HG03558 (cell line): ENCODE measurements around the gene KCNQ1.

ENCODE experiments used
- ATAC-seq: cut with Tn5 transposase; IDR thresholded peaks from one replicate; pipeline ENCODE4 v1.9.1; 2021; ENCODE audit warnings: moderate number of reproducible peaks; ENCODE audit not compliant: unreplicated experiment; ENCODE audit errors: extremely low read depth

The KCNQ1 gene

DNA sequence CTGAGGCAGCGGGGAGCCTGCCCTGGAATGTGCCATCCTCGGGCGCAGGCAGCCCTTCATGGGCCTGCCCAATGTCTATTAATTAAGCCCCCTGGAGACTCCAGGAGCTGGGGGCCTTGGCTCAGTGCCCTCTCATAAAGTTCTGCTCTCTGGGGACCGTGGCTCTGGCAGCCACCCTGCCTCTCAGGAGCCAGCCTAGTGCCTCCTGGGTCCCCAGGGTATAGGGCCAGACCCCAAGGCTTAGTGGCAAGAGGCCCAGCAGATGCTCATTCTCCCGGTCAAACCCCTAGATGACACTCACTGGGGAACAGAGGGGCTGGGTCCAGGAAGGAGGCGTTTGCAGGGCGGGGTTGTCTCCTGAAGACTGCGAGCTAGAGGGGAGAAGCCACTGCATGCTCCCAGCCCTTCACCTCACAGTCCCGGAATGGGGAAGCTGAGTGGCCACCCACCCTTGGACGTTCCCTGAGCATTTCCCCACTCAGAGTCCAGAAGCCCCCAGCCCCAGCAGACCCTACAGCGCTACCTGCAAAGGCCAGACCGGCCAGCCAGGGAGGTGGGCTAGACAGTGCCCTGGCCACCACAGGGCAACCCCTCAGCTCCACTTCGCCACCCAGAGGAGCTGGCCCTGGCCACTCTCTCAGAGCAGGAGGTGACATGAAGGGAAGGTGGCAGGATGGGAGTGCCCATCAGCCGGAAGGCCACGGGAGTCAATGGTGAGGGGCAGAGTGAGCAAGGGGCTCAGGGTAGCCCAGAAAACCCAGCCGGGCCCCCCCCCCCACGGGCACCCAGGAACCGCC lies 357.8 kb downstream of the KCNQ1 start:
- ATAC-seq, result no peak

DNA sequence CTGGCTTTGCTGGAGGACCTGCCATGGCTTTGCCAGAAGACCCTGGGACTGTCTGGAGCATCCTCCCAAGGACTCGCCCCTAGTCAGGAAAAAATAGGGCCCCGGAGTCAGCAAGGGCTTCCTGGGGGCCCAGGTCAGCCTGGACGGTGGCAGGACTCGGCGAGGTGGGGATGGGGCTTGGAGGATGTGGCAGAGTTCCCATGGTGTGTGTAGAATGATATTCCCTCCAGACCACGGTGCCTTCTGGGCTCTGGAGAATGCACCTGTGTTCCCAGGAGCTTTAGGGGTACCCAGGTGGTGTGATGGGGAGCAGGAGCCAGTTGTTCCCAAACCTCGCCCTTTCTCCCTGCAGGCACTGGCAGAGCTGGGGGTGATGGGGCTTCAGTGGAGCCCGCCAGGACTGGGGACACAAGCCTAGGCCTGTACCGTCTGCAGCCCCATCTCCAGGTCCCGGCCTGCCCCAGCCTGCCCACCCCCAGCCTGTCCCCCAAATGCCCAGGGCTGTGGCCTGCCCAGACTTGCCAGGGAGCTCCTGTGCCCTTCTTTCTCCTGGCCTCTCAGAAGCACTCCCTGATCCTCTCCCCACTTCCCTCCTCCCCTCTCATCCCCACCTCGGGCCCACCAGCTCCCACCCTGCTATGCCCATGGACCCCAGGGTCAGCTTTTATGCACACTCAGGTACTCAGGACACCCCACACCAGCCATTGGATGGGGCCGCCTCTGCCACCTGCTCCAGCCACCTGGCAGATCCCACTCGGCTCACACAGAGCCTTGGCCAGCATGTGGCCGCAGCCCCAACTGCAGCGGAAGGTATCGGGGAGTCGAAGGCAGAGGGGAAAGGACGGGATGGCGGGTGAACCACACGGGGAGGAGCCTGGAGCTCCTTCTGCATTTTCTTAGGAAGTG lies 358.6 kb downstream of the KCNQ1 start:
- no peak for ATAC-seq

DNA sequence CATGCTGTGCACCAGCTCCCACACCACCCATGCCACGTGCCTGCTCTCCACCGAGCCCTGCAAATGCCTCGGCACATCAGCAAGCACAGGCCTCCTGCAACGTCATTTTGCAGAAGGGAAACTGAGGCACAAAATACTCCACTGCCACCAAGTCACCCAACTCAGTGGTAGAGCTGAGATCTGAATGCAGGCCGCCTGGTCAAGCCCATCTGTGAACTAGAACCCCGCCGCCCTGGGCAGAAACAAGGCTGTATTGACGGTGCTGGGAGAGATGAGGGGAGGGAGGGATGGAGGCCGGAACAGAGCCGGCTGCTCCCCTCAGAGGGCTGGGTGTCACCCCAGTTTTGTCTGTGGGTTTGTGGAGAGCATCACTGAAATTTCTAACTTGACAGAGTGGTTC lies 359.4 kb downstream of the KCNQ1 start:
- no peak for ATAC-seq

- no peak for ATAC-seq
Observed at GRCh38 chr11:2804701-2805387, 360.0 kb downstream of the KCNQ1 start.

DNA sequence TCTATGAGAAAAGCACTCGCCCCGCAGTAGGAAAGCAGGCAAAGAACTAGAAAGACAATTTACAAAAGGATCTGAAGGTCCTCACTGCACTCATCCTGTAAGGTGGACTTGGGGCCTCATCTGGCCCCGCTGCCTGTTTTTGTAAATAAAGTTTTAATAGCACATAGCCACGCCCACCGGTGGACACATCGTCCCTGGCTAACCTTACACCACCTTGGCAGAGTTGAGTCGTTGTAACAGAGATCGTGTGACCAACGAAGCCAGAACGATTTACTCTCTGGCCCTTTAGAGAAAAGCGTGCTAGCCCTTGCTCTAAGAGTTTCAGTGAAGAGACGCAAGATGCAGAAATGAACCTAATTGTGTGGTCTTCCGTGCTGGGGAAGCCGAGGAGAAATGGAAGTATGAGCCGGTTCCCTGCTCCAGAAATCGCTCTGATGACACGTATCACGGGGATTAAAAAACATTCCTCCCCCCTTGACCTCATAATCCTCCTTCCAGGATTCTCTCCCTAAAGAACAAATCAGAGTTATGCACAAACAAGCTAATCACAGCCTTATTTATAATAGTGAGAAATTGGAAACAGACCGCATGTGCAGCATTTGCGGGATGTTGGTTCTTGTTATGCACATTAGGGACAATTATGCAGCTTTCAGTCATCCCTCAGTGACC lies 360.7 kb downstream of the KCNQ1 start:
- no peak for ATAC-seq

DNA sequence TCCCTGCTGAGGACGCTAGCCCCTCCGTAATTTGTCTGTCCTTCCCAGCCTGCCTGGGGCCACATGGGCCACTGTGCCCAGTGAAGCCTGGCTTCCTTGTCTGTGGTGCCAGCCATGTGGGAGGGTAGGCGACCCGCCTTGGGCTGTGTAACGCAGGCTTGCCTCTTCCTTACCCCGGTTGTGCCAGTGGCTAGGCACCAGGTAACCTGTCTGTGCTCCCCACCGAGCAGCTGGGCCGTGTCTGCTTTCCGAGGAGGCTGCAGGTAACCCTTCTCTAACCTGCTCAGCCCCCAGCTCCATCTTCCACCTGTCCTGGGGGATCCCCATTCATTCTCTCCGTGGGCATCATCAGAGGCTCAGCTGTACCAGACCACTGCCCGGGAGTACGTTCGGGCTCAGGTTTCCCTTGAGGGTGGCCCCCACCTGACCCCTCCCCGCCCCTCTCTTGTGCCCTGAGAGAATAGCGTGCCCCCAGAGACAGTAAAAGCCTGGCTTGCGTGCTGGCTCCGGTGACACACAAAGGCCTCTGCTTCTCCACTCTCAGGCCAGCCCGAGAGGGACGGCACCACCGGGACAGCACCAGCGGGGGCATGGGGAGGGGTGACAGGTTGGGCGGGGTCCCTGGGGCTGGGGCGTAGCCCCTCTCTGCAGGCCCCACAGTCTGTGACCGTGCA lies 361.7 kb downstream of the KCNQ1 start:
- no peak for ATAC-seq

DNA sequence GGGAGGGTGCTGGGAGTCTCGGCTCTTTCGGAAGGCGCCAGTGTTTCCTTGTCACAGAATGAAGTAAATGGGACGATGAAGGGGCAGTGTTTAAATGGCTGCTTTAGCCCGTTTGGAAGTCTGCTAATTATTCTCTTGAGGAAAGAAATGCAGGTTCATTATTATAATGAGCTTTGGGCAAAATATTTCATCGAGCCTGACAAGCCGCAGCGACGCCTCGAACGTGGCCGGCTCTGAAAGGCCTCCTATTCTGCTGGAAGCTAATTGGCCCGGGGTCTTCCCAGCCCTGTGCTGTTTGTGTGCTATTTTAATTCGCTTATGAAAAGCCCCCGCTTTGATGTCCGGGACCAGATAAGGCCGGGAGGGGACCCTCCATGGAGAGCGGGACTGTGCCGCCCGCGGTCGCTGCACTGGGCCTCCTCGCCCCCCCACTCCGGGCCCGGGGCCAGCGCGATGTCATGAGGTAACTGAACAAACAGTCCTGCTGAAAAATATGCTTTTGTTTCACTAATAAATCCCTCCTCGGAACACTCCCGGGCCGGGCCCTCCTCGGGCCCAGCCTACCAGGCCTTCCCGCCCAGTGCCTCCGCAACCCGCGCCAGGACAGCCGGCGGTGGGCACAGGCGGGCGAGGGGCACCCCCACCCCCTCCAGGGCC lies 362.3 kb downstream of the KCNQ1 start:
- no peak for ATAC-seq

GRCh38 chr11:2807801-2808241 lies 363.0 kb downstream of the KCNQ1 start:
- ATAC-seq, result no peak

- ATAC-seq, result no peak
Observed at GRCh38 chr11:2808850-2809846, 364.3 kb downstream of the KCNQ1 start.

GRCh38 chr11:2809854-2810253 lies 365.0 kb downstream of the KCNQ1 start:
- ATAC-seq, result no peak

DNA sequence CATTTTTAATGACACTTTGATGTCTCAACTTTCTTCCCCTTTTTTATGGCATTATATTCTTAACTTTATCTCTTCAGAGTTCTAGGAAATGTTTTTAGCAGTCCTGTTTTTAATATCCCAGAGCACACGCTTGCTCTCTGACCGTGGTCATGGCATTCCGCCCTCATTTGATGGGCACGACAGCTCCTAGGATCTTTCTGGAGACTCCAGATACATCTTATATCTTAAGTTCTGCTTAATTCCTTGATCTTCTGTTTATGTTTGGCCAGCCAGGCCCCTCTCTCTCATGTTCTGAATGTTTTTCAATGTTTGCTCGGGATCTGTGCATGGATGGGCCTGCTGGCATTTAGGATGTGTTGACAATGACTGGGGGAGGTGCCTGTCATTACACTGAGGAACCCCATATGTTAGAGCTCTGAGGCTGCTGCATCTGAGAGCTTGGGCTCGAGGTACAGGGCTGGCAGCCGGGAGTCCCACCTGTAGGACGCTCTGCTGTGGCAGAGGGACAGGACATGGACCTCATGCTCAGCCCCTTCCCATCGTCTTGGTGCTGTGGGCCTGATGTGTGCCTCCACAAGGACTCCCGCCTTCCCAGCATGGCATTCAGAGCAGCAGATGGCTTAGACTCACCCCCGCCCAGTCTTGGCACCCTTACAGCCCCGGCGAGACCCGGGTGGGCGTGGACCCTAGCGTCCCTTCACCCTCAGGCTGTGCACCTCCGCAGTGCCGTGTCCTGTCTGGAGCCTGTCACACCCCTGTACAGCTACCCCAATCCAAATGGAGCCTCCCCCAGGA lies 365.8 kb downstream of the KCNQ1 start:
- ATAC-seq, result no peak

DNA sequence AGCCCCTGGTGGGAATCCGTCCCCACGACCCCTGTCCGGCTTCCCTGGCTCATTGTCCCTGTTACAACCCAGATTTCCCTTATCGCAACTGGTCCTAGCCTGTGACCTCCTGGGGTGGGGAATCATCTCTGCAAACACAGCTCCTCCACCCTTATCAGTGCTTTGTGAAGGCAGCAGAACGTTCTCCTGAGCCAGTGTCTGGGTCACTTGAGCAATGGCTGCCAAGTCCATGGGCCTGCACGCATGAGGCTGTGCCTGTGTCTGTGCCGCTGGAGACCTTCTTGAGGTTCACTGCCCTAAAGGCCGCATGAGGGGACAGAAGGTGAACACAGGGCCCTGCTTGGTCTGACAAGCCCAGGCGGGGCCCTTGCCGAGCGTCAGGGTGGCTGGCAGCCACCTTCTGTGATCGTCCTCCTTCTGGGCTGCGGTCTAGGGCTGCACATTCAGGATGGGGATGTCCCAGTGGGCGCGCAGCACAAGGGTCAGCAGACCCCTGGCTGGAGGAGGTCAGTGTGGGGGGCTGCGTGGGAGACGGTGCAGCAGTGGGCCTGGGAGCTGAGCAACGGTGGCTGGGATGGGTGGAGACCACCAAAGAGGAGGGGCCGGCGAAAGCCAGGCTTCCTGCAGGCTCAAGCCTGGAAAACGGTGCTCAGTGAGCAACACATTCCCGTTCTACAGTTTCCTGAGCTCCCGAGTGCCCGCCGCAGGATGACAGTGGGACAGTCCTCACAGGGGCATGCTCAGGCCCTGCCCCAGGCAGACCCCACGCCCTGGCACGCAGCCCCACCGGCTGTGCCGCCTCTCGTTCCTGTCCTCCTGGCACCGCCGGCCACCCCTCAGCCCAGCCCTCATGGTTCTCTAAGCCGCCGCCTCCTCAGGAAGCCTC lies 366.6 kb downstream of the KCNQ1 start:
- ATAC-seq, result no peak

DNA sequence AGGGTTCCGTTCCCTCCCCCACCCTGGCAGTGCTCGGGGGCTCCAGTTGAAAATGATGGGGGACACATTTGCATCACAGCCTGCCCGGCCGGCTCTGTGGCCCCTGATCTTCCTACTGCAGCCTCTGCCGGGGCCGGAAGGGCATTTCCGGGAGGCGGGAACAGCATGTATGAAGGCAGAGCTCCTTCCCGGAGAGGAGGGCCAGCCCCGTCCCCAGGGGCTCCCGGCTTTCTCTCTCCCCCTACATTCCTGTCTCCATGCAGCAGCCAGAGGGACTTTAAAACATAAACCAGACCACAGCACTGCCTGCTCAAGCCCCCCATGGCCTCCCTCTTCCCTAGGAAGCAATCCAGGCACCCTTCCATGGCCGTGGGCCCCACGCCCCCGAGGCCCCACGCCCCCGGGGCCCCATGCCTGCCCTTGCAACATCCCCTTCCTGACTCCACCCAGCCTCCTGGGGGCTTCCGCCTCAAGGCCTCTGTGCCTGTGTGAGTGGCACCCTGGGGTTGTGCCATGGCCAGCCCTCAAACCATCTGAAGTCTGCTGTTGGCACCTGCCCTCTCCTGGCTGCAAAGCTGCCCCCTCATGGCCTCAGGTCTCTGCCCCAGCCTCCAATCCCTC lies 367.7 kb downstream of the KCNQ1 start:
- no peak for ATAC-seq

DNA sequence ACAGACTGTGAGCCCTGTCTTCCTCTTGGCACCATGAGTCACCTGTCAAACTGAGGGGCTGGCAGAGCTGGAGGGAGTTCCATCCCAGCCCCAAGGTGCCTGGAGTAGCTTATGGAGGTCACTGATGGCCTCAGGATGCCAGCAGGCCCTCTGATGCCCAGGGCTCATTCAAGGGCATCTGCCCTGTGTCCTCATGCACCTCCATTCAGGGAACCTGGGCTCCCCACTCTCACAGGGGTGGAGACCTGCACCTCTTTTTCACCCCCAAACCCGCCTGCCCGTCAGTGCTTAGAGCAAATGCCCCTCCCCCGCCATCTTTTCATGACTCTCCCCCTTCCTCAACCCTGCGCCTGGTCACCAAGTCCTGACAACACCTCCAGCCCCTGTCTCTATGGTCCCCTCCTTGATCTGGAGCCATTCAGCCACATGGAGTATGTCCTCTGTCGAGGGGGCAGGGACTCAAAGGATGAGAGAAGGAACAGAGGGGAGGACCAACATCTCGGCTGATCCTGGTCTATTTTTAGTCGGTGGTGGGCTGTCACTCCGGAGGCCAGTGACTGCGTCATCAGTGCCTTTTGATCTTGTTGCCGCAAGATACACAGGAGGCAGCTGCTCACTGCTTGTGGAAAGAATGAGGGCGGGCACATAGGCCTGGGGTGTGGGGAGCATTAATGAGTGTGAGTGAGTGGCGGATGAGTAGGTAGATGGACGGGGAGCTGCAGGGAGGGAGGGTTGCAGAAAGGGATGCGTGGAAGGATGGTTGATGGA lies 368.5 kb downstream of the KCNQ1 start:
- ATAC-seq, result no peak

DNA sequence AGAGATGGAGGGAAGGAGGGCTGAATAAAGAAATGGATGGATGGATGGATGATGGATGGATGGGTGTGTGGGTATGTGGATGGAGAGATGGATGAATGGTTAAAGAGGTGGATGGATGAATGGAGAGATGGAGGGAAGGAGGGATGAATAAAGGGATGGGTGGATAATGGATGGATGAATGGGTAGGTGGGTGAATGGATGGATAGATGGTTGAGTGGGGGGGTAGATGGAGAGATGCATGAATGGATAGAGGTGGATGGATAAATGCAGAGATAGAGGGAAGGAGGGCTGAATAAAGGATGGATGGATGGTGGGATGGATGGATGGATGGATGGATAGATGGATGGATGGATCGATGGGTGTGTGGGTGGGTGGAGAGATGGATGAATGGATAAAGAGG lies 369.2 kb downstream of the KCNQ1 start:
- no peak for ATAC-seq
